Renal cortical epithelial cell (primary cell): ENCODE results near the gene GOSR1. TPM values are rescaled to one million over a fixed set of nuclear protein-coding genes. Genes with fewer than 3 reads are reported as not detected.
"Not testable (repeated sequence)": the region's sequence is repeated elsewhere in the genome, so short reads cannot be mapped to it uniquely, and the experiment has no call there.

ENCODE experiments used
- DNase-seq: peaks from one replicate; pipeline ENCODE4 v3.0.0-alpha.2; 2011; ENCODE audit warnings: low read depth
- total RNA-seq: library from RNA; depleted of rRNA; stranded (reverse); fragments of >200 nt; gene quantifications from 2 replicates; pipeline ENCODE4 v1.2.3, GENCODE V29; 2014

The GOSR1 gene
- total RNA-seq, result 42.5 and 83.4 TPM in 2 replicates

DNA sequence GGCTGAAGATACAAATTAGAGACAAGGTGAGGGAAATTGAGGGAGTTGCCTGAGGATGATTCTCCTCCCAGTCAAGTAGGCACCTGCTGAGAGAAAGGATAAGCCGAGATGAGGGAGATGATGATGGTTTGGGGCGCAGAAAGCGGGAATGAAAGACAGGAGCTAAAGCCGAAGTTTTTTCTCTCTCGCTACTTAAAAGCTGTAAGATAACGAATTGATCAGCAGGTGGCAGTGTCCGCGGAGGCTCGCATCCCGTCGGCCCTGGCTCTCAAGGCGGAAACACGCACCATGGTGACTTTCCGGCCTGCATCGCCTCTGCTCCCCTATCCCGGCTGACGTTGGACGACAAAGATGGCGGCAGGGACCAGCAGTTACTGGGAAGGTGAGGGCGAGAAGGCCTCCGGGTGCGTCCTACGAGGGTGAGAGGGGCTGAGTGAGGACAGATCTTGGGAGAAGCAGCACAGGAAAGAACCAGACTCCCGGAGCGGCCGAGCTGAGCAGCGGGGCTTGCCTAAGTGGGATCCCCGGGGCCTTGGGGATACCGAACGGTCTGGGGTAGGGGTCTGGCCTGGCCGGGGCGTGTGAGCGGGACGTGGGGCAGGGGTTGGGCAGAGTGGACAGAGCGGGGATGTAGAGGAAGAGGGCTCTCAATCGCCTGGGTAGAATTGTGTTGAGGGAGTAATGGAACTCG is at the start of gene GOSR1:
TSS of gene GOSR1 (plus strand) at position 326 of the 691 bp plus-strand sequence. CDS start at position 352, 26 bp downstream.
- peak; percentile 90 for DNase-seq

DNA sequence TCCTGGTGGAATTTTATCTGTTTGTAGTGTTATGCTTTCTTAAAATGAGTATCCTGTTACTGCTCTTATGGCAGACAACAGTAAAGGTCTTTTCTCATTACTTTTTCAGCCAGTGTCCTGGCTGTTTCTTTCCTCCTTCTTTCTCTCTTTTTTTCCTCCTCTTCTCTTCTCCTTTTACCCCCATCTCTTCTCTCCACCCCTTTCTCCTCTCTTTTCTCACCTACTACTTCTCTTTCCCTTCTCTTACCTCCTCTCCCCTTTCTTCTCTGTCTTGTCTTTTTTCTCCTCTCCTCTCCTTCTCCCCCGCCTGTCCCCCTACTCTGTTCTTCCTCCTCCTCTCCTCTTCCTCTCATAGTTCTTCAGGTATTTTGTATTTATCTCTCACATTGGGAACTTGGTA is 49.6 kb upstream of the GOSR1 start:
- DNase-seq, result no peak

DNA sequence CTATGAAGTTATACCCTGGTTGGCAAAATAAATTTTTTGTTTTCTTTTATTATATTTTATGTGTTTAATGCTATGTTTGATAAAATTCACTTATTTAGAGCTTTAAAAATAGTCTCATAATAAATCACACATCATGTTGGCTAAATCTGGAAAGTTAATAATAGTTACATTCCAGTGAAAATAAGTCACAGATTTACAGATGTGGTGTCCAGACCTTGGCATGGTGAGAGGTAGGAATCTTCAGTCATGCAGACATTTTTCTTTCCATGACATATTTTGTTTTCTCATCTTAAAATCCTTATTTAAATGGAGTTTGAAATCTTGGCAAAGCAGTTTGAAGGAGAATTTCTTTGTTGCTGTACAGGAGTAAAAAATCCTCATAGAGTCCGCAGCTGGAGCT is 48.1 kb upstream of the GOSR1 start:
- DNase-seq, result no peak

DNA sequence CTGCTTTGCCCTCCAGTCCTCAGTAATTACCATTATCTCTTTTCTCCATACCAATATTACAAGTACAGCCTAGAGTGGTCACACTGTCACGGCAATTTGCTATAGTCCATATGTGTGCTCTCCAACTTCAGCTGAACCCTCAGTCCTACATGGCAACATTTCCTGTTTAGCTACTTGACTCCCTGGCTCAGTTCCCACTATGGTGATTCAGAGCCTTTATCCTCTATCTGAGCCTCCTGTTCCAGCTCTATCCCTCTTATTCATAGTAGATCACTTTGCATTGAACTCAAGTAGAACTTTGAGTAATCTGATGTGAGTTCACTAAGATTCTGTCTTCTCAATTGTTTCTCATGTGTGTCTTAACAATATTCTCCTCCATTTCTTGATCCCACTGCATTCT is 43.7 kb upstream of the GOSR1 start:
- peak; percentile 83 for DNase-seq

DNA sequence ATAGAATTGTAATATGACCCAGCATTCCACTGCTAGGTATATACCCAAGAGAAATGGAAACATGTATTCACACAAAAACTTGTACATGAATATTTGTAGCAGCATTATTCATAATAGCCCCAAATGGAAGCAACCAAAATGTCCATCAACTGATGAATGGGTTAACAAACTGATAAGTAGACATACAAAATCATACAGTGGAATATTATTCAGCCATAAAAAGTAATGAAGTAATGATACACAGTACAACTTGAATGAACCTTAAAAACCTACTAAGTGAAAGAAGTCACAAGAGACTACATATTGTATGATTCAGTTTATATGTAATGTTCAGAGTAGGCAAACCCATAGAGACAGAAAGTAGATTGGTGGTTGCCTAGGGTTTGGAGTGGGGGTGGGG is 40.5 kb upstream of the GOSR1 start:
- DNase-seq, result no peak

DNA sequence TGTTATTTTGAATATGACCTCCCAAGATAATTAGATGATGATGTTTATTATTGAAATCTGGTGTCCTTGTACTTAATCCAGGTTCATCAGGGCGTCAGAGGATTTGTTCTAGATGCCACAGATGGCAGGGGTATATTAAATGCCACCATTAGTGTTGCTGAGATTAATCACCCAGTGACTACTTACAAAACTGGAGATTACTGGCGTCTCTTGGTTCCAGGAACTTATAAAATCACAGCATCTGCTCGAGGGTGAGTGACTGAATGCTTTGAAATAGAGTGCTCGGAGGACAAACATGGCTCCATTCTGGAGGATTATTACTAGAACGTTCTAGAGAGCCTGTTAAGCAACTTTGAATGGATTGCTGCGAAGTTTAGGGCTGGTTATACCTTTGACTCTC is 33.5 kb upstream of the GOSR1 start:
- DNase-seq, result no peak

DNA sequence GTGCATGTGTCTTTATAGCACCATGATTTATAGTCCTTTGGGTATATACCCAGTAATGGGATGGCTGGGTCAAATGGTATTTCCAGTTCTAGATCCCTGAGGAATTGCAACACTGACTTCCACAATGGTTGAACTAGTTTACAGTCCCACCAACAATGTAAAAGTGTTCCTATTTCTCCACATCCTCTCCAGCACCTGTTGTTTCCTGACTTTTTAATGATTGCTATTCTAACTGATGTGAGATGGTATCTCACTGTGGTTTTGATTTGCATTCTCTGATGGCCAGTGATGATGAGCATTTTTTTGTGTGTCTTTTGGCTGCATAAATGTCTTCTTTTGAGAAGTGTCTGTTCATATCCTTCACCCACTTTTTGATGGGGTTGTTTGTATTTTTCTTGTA is 30.6 kb upstream of the GOSR1 start:
- not testable (repeated sequence) for DNase-seq

DNA sequence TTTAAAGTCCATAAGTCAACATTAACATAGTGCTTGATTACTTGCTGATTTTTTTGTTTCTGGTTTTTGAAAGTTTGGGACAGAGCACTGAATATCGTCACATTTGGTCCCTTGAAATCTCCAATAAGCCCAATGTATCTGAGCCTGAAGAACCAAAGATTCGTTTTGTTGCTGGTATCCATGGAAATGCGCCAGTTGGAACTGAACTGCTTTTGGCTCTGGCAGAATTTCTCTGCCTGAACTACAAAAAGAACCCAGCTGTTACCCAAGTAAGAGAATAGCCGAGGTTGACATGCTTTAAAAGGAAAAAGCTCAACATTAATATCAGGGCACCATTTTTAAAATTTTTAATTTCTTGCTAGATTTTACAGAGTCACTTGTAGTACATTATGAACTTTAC is 27.7 kb upstream of the GOSR1 start:
- DNase-seq, result no peak

DNA sequence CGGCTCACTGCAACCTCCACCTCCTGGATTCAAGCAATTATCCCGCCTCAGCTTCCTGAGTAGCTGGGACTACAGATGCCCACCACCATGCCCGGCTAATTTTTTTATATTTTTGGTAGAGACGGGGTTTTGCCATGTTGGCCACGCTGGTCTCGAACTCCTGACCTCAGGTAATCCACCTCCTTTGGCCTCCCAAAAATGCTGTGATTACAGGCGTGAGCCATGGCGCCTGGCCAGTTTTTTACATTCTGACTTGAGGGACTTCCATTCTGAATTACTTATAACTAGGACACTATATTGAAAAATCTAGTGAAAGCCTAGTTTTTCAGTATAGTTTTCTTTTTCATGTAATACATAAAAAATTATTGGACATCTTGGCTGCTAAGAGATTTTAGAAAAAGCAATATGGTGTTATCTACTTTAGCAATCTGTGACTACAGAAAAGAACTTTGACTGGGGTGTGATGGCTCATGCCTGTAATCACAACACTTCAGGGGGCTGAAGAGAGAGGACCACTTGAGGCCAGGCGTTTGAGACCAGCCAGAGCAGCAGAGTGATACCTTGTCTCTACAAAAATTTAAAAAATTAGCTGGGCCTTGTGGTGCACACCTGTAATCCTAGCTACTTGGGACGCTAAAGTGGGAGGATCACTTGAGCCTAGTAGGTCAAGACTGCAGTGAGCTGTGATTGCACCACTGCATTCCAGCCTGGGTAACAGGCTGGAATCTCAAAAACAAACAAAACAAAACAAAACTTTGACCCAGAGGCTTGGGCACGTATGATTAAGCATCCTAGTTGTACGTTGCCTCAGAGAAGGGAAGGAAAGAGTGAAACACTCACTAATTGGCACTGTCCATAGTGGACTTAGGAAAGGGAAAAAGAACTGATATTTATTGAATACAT is 26.8 kb upstream of the GOSR1 start:
- DNase-seq, result peak; percentile 67

DNA sequence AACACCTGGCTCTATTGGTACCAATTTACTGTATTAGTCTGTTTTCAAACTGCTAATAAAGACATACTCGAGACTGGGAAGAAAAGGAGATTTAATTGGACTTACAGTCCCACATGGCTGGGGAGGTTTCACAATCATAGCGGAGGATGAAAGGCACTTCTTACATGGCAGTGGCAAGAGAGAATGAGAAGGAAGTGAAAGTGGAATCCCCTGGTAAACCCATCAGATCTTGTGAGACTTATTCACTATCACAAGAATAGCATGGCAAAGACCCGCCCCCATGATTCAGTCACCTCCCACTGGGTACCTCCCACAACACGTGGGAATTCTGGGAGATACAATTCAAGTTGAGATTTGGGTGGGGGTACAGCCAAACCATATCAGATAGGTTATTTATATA is 22.6 kb upstream of the GOSR1 start:
- peak; percentile 35 for DNase-seq

DNA sequence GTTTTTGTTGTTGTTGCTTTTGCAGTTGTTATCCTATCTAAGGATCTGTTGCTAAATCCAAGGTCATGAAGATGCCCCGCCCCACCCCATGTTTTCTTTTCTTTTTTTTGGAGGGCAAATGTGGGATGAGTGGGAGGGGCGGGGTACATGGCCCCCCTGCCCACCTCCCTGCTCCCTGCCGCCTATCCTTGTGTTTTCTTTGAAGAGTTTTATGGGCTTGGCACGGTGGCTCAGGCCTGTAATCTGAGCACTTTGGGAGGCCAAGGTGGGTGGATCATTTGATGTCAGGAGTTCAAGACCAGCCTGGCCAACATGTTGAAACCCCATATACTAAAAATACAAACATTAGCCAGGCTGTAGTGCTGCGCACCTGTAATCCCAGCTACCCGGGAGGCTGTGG is 18.8 kb upstream of the GOSR1 start:
- DNase-seq, result no peak

DNA sequence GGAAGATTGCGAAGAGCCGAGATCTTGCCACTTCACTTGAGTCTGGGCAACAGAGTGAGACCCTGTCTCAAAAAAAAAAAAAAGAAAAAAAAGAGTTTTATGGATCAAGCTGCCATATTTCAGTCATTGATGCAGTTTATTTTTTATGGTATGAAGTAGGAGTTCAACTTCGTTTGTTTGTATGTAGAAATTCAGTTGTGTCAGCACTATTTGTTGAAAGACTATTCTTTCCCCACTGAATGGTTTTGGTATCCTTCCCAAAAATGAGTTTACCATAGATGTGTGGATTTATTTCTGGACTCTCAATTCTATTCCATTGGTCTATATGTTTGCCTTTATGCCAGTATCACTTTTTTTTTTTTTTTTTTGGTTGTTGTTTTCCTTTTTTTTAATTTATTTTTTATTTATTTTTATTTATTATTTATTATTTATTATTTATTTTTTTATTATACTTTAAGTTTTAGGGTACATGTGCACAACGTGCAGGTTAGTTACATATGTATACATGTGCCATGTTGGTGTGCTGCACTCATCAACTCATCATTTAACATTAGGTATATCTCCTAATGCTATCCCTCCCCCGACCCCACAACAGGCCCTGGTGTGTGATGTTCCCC is 18.3 kb upstream of the GOSR1 start:
- DNase-seq, result not testable (repeated sequence)

DNA sequence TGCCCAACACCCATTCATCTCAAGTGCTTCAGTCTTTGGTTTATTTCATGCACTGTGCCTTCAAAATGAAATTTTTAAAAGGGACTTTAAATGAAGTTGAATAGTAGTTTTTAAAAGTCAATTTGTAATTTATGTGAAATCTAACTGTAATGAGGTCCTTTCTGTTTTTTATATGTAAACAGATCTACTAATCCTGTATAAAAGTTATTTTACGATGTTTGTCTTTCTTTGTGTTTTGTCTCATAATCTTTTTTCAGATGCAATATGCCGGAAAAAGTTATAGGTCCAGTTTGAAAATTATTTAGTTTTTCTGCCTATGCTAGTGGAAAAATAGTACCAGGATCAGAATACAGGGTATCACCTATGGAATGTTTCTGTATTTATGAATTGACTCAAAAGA is 8.7 kb upstream of the GOSR1 start:
- no peak for DNase-seq

DNA sequence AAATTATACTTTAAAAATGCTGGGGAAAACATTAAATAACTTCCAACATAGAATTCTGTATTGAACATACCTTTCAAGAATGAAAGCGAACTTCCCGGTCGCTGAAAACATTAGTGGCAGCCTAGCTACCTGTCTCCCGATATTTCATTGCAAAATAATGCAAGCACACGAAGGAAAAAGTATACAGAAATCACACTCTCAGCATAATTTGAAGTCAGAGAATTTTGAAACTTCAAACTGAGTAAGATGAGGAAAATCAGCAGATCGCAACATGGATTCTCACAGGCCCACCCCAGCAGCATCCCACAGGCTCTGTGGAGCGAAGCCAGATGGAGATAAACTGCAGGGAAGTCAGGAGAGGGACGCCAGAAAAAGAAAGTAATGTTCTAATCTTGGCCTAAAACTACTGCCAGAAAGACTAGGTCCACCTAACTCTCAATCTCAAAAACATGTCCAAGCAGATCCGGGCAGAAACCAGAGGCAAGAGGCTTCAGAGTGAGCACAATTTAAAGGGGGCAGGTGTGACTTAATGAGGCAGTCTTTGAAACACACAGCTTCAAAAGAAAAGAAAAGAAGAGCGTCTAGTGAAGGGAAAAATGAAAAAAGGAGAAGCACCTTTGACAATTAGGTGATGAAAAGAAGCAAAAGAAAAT is 4.8 kb upstream of the GOSR1 start:
- DNase-seq, result no peak

DNA sequence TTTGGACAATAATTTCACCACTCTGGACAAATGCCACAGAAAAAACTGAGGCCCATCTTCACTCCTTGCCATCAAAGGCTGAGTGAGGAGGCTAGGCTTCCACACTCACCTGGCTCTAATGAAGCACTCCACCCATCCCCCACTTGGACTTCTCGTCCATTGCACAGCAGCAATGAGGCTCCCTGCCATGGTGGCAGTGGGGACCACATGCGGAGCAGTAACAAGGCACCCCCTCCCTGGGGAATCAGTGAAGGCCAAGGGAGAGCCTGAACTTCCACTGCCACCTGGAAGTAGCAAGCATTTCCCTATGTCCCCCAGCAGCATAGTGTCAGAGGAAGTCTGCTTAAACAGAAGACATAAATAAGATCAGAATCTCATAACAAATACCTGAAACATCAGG is 2.0 kb upstream of the GOSR1 start:
- DNase-seq, result no peak

DNA sequence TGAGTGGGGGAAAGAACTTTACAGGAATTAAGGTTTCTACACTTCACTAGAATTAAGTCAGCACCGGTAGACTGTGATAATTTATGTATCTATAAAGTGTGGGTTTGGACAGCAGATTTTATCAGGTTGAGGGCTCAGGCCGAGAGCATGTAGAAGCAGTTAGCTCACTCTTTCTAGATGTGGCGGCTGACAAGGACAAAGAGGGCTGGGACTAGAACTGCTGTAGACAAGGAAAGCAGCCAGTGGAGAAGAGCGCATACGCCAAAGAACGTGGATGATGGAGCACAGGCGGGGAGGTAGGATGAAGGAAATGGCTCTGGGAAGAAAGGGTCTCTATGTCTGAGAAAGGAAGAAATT is 504 bp upstream of the GOSR1 start:
- no peak for DNase-seq

DNA sequence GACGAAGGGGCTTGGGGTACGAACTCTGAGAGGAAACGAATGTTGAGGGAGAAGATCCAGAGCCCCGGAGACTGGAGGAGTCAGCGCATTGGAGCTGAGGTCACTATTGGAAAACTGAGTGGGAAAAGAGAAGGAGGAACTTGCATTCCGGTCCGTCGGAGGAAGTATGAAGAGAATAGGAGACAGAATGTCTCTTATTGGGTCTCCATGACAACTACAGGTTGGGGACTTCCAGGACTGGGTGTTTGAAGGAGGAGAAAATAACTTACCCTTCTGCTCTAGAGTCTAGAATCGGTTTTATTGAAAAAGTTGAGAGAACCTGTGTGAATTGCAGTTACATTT is 537 bp downstream of the GOSR1 start:
- DNase-seq, result peak; percentile 42

DNA sequence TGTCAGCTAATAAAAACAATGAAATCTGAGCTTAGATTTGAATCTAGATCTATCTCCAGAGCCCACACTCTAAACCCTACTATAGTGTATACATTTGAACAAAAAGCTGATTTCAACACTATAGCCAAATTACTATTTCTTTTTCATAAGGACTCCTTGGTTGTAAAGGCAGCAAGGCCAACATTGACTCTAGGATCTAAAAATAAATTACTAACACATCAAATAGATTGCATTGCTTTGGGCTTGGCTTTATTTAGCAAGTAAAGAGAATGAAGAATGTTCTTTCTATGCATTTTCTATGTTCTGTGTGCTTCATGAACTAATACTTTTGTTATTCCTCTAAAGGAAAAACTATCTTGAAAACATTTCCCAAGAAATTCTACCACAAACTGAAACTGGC is 5.3 kb downstream of the GOSR1 start:
- no peak for DNase-seq

DNA sequence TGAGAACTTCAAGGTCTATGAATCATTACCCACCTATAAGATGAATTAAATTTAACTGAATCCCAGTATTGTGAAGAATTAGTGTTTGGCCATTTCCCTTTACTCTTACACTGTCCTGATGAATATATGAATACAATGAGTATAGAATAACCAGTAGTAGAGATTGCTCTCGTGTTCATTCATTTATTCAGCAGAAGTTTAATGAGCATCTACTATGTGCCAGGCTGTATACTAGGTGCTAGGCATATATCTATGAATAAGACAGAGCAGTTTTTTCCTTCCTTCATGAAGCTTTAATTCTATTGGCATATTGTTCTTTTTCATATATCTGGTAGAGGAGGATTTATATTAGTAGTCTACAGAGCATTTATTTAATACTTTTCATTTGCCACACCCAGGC is 6.0 kb downstream of the GOSR1 start:
- DNase-seq, result no peak

DNA sequence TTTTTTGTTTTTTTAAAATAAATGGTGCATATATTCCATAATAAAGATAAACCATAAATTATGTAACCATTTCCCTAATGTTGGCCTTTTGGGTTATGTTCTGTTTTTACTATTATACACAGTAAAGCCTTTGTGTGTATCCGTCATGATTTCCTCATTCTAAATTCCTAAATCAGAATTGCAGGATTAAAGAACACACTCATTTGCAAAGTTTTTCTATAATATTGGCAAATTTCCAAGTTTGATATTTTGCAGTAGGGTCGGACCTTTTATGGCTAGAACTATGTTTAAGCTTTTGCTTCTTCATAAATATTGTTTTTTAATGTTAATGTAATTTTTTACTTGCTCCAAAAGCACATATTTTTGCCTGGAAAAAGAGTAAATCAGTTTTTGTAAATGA is 16.6 kb downstream of the GOSR1 start:
- no peak for DNase-seq

DNA sequence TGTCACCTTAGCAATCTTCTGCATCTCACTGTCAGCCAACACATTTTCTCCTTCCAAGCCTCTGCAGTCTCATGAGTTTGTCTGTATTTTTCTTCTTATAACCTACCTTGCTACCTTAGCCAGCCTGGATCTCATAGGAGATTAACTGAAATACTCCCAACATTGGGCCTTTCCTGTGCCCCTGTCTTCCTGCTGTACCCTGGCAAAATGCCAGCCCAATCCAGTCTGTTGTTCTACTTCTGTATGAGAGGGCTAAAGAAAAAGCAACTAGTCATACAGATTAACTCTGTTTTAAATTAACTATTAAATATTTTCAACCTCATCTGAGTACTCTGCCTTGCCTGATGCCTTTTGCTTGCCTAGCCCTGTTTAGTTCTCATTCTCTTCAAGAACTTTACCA is 18.4 kb downstream of the GOSR1 start:
- no peak for DNase-seq

DNA sequence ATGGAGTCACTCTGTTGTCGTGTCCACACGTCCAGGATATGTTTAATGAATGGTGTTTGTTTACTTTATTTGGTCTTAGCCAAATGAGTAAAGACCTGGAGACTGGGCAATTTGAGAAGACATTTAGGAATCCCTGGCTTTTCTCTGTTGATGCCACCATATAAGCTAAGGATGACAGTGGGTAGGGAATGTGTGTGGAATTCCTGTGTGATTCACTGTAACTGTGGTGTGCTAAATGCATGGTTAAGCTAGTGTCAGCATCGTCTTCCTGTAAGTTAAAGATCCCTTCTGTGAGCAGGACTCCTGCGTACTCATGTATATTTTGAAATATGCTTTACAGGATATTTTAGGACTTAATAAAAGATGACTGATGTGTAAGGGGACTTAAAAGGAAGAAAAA is 26.4 kb downstream of the GOSR1 start:
- no peak for DNase-seq
